Measurements from ENCODE around the gene LMAN1L.

GRCh38 chr15:74812533-74812932, at the start of gene LMAN1L:
- TF ChIP-seq CTCF (IDR thresholded peaks at IDR 0.05; ENCODE audit: poor library complexity) (no peak), EZH2 (IDR thresholded peaks at IDR 0.05; ENCODE audit: borderline replicate concordance) (no peak), EZH2phosphoT487 (IDR thresholded peaks at IDR 0.05; ENCODE audit: low read depth, severe bottlenecking, unreplicated experiment) (no peak)
